ENCODE measurements around the gene HHAT.

DNA sequence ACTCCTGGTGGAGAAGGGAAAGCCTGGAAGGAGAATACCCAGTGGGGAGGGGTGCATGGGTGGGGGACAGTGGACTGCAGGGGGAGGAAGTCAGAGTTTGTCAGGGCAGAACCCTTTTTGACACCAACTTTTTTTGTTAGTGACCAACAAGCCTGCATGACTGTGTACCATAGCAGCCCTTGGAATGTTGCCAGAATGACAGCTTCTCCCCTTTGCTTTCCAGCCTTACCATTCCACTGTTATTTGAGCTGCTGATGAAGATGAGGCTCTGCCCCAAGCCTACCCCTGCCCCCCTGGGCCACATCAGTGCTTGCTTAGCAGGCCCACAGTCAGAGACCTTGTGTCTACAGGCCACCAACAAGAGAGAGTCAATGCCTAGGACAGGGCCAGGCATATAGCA, 341.2 kb downstream of the HHAT start:
- TF ChIP-seq CTCF (IDR thresholded peaks at IDR 0.05; ENCODE audit: insufficient read depth, low read depth, low read length) = no peak
- TF ChIP-seq EZH2 (IDR thresholded peaks at IDR 0.05; ENCODE audit: insufficient read depth, low read length) = no peak
